ENCODE measurements around the gene CXXC1. TPM values are rescaled to one million over a fixed set of nuclear protein-coding genes. Genes with fewer than 3 reads are reported as not detected.
"Not testable (repeated sequence)": the region's sequence is repeated elsewhere in the genome, so short reads cannot be mapped to it uniquely, and the experiment has no call there.

Gene CXXC1
- total RNA-seq, 1 donor from 2014 or later = 118 TPM

GRCh38 chr18:50289108-50289443 is 1.6 kb upstream of the CXXC1 start:
- Mint-ChIP-seq H3K9me3 (ENCODE audit: low read depth) (no peaks in the 10 kb centered on the region), H3K4me1 (ENCODE audit: low read depth) (peaks cover 22% of the 10 kb centered on the region), H3K36me3 (ENCODE audit: insufficient read depth) (peaks cover 5% of the 10 kb centered on the region), H3K27ac (peak overlapping the region; percentile 29), H3K27me3 (no peaks in the 10 kb centered on the region), H3K4me3 (ENCODE audit: low read depth) (peak overlapping the region; percentile 64)
- TF ChIP-seq CTCF (IDR thresholded peaks at IDR 0.05; ENCODE audit: unreplicated experiment) = no peak
- DNase-seq (ENCODE audit: low spot score, unreplicated experiment) = no peak

GRCh38 chr18:50288348-50289107 is 1.0 kb upstream of the CXXC1 start:
- not testable (repeated sequence) for H3K36me3 Mint-ChIP-seq (ENCODE audit: insufficient read depth); H3K27me3 Mint-ChIP-seq; H3K9me3 Mint-ChIP-seq (ENCODE audit: low read depth); DNase-seq (ENCODE audit: low spot score, unreplicated experiment)
- H3K4me1 Mint-ChIP-seq (ENCODE audit: low read depth) = peaks cover 22% of the 10 kb centered on the region
- peak overlapping the region; percentile 96 for H3K4me3 Mint-ChIP-seq (ENCODE audit: low read depth)
- H3K27ac Mint-ChIP-seq = peak overlapping the region; percentile 100

- Mint-ChIP-seq H3K9me3 (ENCODE audit: low read depth) (no peaks in the 10 kb centered on the region), H3K4me1 (ENCODE audit: low read depth) (peaks cover 14% of the 10 kb centered on the region), H3K36me3 (ENCODE audit: insufficient read depth) (peaks cover 16% of the 10 kb centered on the region), H3K27ac (peak overlapping the region; percentile 100), H3K27me3 (no peaks in the 10 kb centered on the region), H3K4me3 (ENCODE audit: low read depth) (peak overlapping the region; percentile 96)
- no peak for TF ChIP-seq CTCF (IDR thresholded peaks at IDR 0.05; ENCODE audit: unreplicated experiment)
- DNase-seq (ENCODE audit: low spot score, unreplicated experiment) = no peak
Observed at GRCh38 chr18:50287028-50287440, 458 bp downstream of the CXXC1 start.

GRCh38 chr18:50286391-50287027 is 983 bp downstream of the CXXC1 start:
- Mint-ChIP-seq H3K36me3 (ENCODE audit: insufficient read depth) (peaks cover 16% of the 10 kb centered on the region), H3K27me3 (no peaks in the 10 kb centered on the region), H3K4me3 (ENCODE audit: low read depth) (peak overlapping the region; percentile 96), H3K4me1 (ENCODE audit: low read depth) (peaks cover 14% of the 10 kb centered on the region), H3K27ac (peak overlapping the region; percentile 100), H3K9me3 (ENCODE audit: low read depth) (no peaks in the 10 kb centered on the region)
- TF ChIP-seq CTCF (IDR thresholded peaks at IDR 0.05; ENCODE audit: unreplicated experiment) = no peak
- DNase-seq (ENCODE audit: low spot score, unreplicated experiment) = no peak

GRCh38 chr18:50285631-50286321 is 1.7 kb downstream of the CXXC1 start:
- no peak for DNase-seq (ENCODE audit: low spot score, unreplicated experiment)
- H3K36me3 Mint-ChIP-seq (ENCODE audit: insufficient read depth) = peaks cover 16% of the 10 kb centered on the region
- H3K9me3 Mint-ChIP-seq (ENCODE audit: low read depth) = no peaks in the 10 kb centered on the region
- no peak for TF ChIP-seq CTCF (IDR thresholded peaks at IDR 0.05; ENCODE audit: unreplicated experiment)
- no peaks in the 10 kb centered on the region for H3K27me3 Mint-ChIP-seq
- H3K4me1 Mint-ChIP-seq (ENCODE audit: low read depth) = peaks cover 18% of the 10 kb centered on the region
- H3K4me3 Mint-ChIP-seq (ENCODE audit: low read depth) = peak overlapping the region; percentile 96
- H3K27ac Mint-ChIP-seq = no peak overlapping the region
